ENCODE results near the gene EPHB4. TPM values are rescaled to one million over a fixed set of nuclear protein-coding genes. Genes with fewer than 3 reads are reported as not detected.

Gene EPHB4
- total and polyA plus RNA-seq, 10 of the 15 experiments (the other 5 are each of a cell fraction or from before 2014, with no cell fraction given): 0.32 to 0.85 (median 0.48) TPM; not detected in 4

DNA sequence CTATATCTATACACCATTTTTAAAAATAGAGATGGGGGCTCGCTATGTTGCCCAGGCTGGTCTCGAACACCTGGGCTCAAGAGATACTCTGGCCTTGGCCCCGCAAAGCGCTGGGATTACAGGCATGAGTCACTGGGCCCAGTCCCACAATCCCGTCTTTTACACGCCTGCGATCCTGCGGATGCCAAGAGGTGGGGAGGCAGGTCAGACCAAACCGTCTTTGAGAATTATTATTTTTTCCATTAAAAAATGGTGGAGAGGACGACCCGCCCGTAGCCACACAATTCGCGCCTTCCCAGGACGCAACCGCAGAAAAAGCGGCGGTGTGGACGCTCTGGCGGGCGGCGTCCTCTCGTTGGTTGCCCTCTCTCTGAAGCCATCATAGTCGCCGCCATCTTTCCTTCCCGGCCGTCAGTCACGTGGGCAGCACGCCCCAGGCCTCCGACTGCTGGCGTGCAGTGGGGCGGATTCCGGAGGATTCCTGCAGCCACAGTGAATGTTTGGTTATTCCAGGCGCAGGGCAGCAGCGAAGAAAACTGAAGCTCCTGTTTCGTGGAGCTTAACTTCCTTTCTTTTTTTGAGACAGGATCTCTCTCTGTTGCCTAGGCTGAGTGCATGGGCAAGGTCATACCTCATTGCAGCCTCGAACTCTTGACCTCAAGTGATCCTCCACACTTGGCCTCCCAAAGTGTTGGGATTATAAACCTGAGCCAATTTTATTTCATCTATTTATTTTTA, 9.9 kb upstream of the EPHB4 start:
- H4K20me1 ChIP-seq (ENCODE audit: control insufficient read depth, insufficient read depth): no peaks in the 10 kb centered on the region
- 19% methylated on average over 37 of the region's 37 CpGs for WGBS (ENCODE audit: insufficient coverage, insufficient replicate concordance, low lambda C conversion rate, missing lambda C conversion rate)
- ChIA-PET SMC1A (ENCODE audit: uncharacterized antibody, unreplicated experiment) (no interaction called here), CTCF (no interaction called here), RAD21 (ENCODE audit: unreplicated experiment) (no interaction called here), POLR2A (no interaction called here)
- peak overlapping the region; percentile 98 for H3K4me2 ChIP-seq (ENCODE audit: control insufficient read depth, insufficient read depth)
- intact Hi-C loops (cut with micrococcal nuclease; ENCODE audit: unreplicated experiment) (loop anchor here (5.0 kb wide), 1 partner anchor 35 kb away; no protein-coding TSS in a partner anchor), in situ Hi-C loops (cut with MboI) (no loop called here)
- peak; percentile 31 for DNase-seq (ENCODE audit: low read depth, low spot score)
- peak; percentile 97 for ATAC-seq
- H3K36me3 ChIP-seq (ENCODE audit: control insufficient read depth in 2 of 2, insufficient read depth in 2 of 2, low read length in 1 of 2): no peaks in the 10 kb centered on the region
- H2AFZ ChIP-seq (ENCODE audit: control insufficient read depth, low read depth, low read length): peak overlapping the region; percentile 100
- no peaks in the 10 kb centered on the region; the same call in 1 of the 2 replicates for H3K4me1 ChIP-seq (ENCODE audit: control insufficient read depth, insufficient read depth, low read length)
- BruUV-seq (replicated peaks): no TSS peak
- H3K4me3 ChIP-seq: 0 out of 2 replicates have a peak overlapping the region, but pooled peaks have one; percentile 5
- no peak overlapping the region for H3K27ac ChIP-seq (ENCODE audit: control insufficient read depth, insufficient read depth)
- no peaks in the 10 kb centered on the region for H3K79me2 ChIP-seq (ENCODE audit: control insufficient read depth, insufficient read depth, low read length)
- no peaks in the 10 kb centered on the region for H3K27me3 ChIP-seq (replicated peaks in 1 of 2; ENCODE audit: control insufficient read depth in 2 of 2, insufficient read depth in 2 of 2, low read length in 1 of 2)
- peak; percentile 59 for FAIRE-seq
- H3K9me3 ChIP-seq (replicated peaks; ENCODE audit: control insufficient read depth, insufficient read depth, low read length): no peaks in the 10 kb centered on the region
- no peak overlapping the region; the same call in 1 of the 2 replicates for H3K9ac ChIP-seq (ENCODE audit: control insufficient read depth, insufficient read depth, low read length)
- TF ChIP-seq YY1 (IDR thresholded peaks at IDR 0.05; ENCODE audit: low read depth, low read length) (peak; percentile 99), POLR2AphosphoS2 (IDR thresholded peaks at IDR 0.05; ENCODE audit: low read depth, low read length) (no peak), ATF7 (IDR thresholded peaks at IDR 0.05; ENCODE audit: low read depth) (no peak), EGR1 (IDR thresholded peaks at IDR 0.05; ENCODE audit: borderline replicate concordance in 1 of 2, low read depth in 2 of 2, low read length in 2 of 2) (peak in 1 of 2 experiments; percentile 28; a peak in 1 of 3 replicates), CREB1 (IDR thresholded peaks at IDR 0.05; ENCODE audit: low read depth) (peak; percentile 54; the same call in 1 of the 2 replicates), HCFC1 (IDR thresholded peaks at IDR 0.05; ENCODE audit: low read length) (peak; percentile 71), EED (IDR thresholded peaks at IDR 0.05; ENCODE audit: low read depth) (peak; percentile 47; the same call in 1 of the 2 replicates), BHLHE40 (IDR thresholded peaks at IDR 0.05; ENCODE audit: borderline replicate concordance in 1 of 2, low read depth in 2 of 2, low read length in 1 of 2) (peak; percentile 81 to 89), IKZF2 (IDR thresholded peaks at IDR 0.05) (peak; percentile 48 to 62; a peak in 2 of 4 replicates), POLR2A (IDR thresholded peaks at IDR 0.05; ENCODE audit: low read depth, low read length) (peak; percentile 47; the same call in 1 of the 2 replicates)
- TF ChIP-seq, protein P1, sequence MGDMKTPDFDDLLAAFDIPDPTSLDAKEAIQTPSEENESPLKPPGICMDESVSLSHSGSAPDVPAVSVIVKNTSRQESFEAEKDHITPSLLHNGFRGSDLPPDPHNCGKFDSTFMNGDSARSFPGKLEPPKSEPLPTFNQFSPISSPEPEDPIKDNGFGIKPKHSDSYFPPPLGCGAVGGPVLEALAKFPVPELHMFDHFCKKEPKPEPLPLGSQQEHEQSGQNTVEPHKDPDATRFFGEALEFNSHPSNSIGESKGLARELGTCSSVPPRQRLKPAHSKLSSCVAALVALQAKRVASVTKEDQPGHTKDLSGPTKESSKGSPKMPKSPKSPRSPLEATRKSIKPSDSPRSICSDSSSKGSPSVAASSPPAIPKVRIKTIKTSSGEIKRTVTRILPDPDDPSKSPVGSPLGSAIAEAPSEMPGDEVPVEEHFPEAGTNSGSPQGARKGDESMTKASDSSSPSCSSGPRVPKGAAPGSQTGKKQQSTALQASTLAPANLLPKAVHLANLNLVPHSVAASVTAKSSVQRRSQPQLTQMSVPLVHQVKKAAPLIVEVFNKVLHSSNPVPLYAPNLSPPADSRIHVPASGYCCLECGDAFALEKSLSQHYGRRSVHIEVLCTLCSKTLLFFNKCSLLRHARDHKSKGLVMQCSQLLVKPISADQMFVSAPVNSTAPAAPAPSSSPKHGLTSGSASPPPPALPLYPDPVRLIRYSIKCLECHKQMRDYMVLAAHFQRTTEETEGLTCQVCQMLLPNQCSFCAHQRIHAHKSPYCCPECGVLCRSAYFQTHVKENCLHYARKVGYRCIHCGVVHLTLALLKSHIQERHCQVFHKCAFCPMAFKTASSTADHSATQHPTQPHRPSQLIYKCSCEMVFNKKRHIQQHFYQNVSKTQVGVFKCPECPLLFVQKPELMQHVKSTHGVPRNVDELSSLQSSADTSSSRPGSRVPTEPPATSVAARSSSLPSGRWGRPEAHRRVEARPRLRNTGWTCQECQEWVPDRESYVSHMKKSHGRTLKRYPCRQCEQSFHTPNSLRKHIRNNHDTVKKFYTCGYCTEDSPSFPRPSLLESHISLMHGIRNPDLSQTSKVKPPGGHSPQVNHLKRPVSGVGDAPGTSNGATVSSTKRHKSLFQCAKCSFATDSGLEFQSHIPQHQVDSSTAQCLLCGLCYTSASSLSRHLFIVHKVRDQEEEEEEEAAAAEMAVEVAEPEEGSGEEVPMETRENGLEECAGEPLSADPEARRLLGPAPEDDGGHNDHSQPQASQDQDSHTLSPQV (IDR thresholded peaks at IDR 0.05): no peak
- TF ChIP-seq, protein P2, sequence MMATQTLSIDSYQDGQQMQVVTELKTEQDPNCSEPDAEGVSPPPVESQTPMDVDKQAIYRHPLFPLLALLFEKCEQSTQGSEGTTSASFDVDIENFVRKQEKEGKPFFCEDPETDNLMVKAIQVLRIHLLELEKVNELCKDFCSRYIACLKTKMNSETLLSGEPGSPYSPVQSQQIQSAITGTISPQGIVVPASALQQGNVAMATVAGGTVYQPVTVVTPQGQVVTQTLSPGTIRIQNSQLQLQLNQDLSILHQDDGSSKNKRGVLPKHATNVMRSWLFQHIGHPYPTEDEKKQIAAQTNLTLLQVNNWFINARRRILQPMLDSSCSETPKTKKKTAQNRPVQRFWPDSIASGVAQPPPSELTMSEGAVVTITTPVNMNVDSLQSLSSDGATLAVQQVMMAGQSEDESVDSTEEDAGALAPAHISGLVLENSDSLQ (IDR thresholded peaks at IDR 0.05): peak; percentile 27; the same call in 1 of the 2 replicates
- TF ChIP-seq, protein P3, sequence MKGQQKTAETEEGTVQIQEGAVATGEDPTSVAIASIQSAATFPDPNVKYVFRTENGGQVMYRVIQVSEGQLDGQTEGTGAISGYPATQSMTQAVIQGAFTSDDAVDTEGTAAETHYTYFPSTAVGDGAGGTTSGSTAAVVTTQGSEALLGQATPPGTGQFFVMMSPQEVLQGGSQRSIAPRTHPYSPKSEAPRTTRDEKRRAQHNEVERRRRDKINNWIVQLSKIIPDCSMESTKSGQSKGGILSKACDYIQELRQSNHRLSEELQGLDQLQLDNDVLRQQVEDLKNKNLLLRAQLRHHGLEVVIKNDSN (IDR thresholded peaks at IDR 0.05; ENCODE audit: borderline replicate concordance, extremely low read length, insufficient read depth, low read depth, low read length): peak; percentile 95
- TF ChIP-seq, protein P4, sequence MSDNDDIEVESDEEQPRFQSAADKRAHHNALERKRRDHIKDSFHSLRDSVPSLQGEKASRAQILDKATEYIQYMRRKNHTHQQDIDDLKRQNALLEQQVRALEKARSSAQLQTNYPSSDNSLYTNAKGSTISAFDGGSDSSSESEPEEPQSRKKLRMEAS (IDR thresholded peaks at IDR 0.05; ENCODE audit: low read depth, low read length): peak; percentile 78; the same call in 1 of the 2 replicates
